ENCODE results near the gene EWSR1. TPM values are rescaled to one million over a fixed set of nuclear protein-coding genes. Genes with fewer than 3 reads are reported as not detected.

The EWSR1 gene
- total and polyA plus RNA-seq, 9 donors = 111 to 207 (median 177) TPM

DNA sequence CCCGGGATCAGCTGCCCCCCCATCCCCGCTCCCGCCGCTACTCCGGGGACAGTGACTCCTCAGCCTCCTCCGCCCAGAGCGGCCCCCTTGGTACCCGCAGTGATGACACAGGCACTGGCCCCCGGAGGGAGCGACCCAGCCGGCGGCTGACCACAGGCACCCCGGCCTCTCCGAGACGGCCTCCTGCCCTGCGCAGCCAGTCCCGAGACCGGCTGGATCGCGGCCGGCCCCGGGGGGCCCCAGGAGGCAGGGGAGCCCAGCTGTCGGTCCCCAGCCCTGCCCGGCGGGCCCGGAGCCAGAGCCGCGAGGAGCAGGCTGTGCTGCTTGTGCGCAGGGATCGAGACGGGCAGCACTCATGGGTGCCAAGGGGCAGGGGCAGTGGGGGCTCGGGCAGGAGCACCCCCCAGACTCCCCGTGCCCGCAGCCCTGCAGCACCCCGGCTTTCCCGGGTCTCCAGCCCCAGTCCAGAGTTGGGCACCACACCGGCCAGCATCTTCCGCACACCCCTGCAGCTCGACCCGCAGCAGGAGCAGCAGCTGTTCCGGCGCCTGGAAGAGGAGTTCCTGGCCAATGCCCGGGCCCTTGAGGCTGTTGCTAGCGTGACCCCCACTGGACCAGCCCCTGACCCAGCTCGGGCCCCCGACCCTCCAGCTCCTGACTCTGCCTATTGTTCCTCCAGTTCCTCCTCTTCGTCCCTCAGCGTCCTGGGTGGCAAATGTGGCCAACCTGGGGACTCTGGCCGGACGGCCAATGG is 43.6 kb downstream of the EWSR1 start:
- Histone ChIP-seq H3K27me3 (ENCODE audit: control insufficient read depth, insufficient read depth, low read length) (peaks cover 35% of the 10 kb centered on the region), H3K4me1 (ENCODE audit: control insufficient read depth, insufficient read depth, low read length) (peaks cover 85% of the 10 kb centered on the region), H3K27ac (ENCODE audit: low read length) (peak overlapping the region; percentile 95), H3K4me3 (ENCODE audit: low read length) (no peak overlapping the region), H3K36me3 (ENCODE audit: control insufficient read depth, insufficient read depth, low read length) (peaks cover 18% of the 10 kb centered on the region), H3K9me3 (replicated peaks; ENCODE audit: control insufficient read depth, low read depth, low read length) (no peaks in the 10 kb centered on the region)
- WGBS (ENCODE audit: insufficient coverage) = 41% methylated on average over 45 of the region's 50 CpGs
- DNase-seq = peak; percentile 66

GRCh38 chr22:29312218-29313125 is 44.4 kb downstream of the EWSR1 start:
- Histone ChIP-seq H3K36me3 (ENCODE audit: control insufficient read depth, insufficient read depth, low read length) (peaks cover 18% of the 10 kb centered on the region), H3K4me1 (ENCODE audit: control insufficient read depth, insufficient read depth, low read length) (peaks cover 82% of the 10 kb centered on the region), H3K27ac (ENCODE audit: low read length) (peak overlapping the region; percentile 95), H3K27me3 (ENCODE audit: control insufficient read depth, insufficient read depth, low read length) (peaks cover 41% of the 10 kb centered on the region), H3K9me3 (replicated peaks; ENCODE audit: control insufficient read depth, low read depth, low read length) (no peaks in the 10 kb centered on the region), H3K4me3 (ENCODE audit: low read length) (no peak overlapping the region)
- 80% methylated on average over 16 of the region's 25 CpGs for WGBS (ENCODE audit: insufficient coverage)
- DNase-seq = no peak

GRCh38 chr22:29313126-29313575 is 45.1 kb downstream of the EWSR1 start:
- no peak overlapping the region for H3K4me3 ChIP-seq (ENCODE audit: low read length)
- 8% methylated on average over 42 of the region's 44 CpGs for WGBS (ENCODE audit: insufficient coverage)
- H3K9me3 ChIP-seq (replicated peaks; ENCODE audit: control insufficient read depth, low read depth, low read length) = no peaks in the 10 kb centered on the region
- H3K27ac ChIP-seq (ENCODE audit: low read length) = no peak overlapping the region
- peak; percentile 79 for DNase-seq
- H3K27me3 ChIP-seq (ENCODE audit: control insufficient read depth, insufficient read depth, low read length) = peaks cover 41% of the 10 kb centered on the region
- peaks cover 18% of the 10 kb centered on the region for H3K36me3 ChIP-seq (ENCODE audit: control insufficient read depth, insufficient read depth, low read length)
- peaks cover 75% of the 10 kb centered on the region for H3K4me1 ChIP-seq (ENCODE audit: control insufficient read depth, insufficient read depth, low read length)

DNA sequence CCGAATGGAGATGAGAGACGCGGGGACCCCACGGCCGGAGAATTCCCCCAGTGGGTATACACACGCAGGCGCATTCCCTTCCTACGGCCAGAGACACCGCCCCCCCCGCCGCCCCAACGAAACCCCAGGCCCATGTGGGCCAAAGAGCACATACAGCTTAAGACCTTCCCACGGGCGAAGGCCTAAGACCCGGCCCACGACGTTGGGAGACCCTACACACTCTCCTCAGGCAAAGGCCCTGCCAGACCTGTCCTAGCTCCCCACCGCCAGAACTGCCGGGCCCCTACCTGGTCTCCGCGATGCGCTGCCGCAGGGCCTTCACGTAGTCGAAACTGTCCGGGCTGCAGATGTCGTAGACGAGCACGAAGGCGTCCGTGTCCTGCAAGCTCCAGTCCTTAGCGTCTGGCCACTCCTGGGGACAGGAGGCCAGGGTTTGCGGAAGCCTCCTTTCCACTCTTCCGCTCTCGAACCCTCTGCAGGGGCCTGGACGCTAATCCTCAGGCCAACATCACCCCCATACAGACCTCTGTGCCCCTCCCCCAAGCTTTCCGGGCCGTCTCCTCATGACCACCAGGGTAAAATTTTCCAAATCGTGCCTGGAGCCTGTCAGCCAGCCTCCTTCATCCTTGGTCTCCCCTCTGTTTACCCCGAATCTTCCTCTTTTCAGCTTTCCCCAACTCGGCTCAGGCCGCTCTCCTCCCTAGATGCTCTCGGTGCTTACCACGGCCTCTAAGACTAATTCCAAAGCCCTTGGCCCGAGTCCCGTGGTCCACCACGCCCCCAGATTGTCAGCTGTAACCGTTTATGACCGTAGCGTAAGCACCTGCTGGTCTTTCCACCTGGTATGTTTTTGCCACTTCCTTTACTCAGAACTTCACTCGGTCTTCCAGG is 45.8 kb downstream of the EWSR1 start:
- Histone ChIP-seq H3K27me3 (ENCODE audit: control insufficient read depth, insufficient read depth, low read length) (peaks cover 41% of the 10 kb centered on the region), H3K4me1 (ENCODE audit: control insufficient read depth, insufficient read depth, low read length) (peaks cover 68% of the 10 kb centered on the region), H3K27ac (ENCODE audit: low read length) (no peak overlapping the region), H3K4me3 (ENCODE audit: low read length) (no peak overlapping the region), H3K9me3 (replicated peaks; ENCODE audit: control insufficient read depth, low read depth, low read length) (no peaks in the 10 kb centered on the region), H3K36me3 (ENCODE audit: control insufficient read depth, insufficient read depth, low read length) (peaks cover 18% of the 10 kb centered on the region)
- no peak for DNase-seq
- WGBS (ENCODE audit: insufficient coverage) = 14% methylated on average over 43 of the region's 51 CpGs

DNA sequence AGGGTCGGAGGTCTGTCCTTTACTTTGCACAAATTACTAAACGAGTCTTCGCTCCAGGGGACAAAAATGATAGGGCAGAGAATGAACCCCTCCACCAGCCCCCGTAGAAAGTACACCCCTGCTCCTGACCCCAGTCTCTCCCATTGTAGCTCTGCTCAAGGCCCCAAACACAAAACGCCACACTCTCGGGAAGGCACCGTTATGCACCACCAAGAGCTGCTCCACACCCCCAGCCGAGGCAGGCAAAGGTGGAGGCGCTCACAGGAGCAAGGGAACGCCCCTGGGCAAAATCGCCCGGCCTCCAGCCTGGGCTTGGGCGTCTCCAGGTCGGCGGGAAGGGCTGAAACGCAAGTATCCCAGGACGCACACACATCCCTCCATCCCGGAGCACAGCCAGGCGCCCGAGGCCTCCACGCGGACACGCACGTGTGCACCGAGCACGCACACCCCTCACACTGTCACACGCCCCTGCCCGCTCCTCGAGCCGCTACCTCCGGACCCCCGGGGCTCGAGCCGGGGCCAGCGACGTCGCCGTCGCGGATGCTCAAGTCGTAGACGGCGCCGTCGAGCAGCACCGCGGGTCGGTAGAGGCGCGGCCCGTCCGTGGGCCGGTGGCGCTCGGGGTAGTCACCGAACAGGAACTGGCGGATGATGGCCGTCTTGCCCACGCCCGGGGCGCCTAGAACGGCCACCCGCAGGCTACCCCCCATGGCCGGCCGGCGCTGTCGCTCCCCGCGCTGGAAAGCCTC is 46.6 kb downstream of the EWSR1 start:
- Histone ChIP-seq H3K4me1 (ENCODE audit: control insufficient read depth, insufficient read depth, low read length) (peaks cover 59% of the 10 kb centered on the region), H3K27me3 (ENCODE audit: control insufficient read depth, insufficient read depth, low read length) (peaks cover 41% of the 10 kb centered on the region)
- WGBS (ENCODE audit: insufficient coverage) = 3% methylated on average over 68 of the region's 69 CpGs

GRCh38 chr22:29315286-29316140 is 47.4 kb downstream of the EWSR1 start, which contains the start of gene RASL10A:
RASL10A (minus strand) TSS chr22:29315697; CDS start chr22:29315246, 451 bp downstream.
- Histone ChIP-seq H3K4me1 (ENCODE audit: control insufficient read depth, insufficient read depth, low read length) (peaks cover 53% of the 10 kb centered on the region), H3K36me3 (ENCODE audit: control insufficient read depth, insufficient read depth, low read length) (peaks cover 15% of the 10 kb centered on the region), H3K27ac (ENCODE audit: low read length) (no peak within 1 kb of the TSS), H3K4me3 (ENCODE audit: low read length) (peak within 1 kb of the TSS; percentile 21), H3K9me3 (replicated peaks; ENCODE audit: control insufficient read depth, low read depth, low read length) (no peaks in the 10 kb centered on the region), H3K27me3 (ENCODE audit: control insufficient read depth, insufficient read depth, low read length) (peaks cover 41% of the 10 kb centered on the region)
- DNase-seq = peak; percentile 59
- 4% methylated on average over 73 of the region's 103 CpGs for WGBS (ENCODE audit: insufficient coverage)

More for the DNA sequence above, 46.6 kb downstream of the EWSR1 start:
- H3K27ac ChIP-seq (ENCODE audit: low read length) = no peak overlapping the region
- H3K9me3 ChIP-seq (replicated peaks; ENCODE audit: control insufficient read depth, low read depth, low read length) = no peaks in the 10 kb centered on the region
- peaks cover 18% of the 10 kb centered on the region for H3K36me3 ChIP-seq (ENCODE audit: control insufficient read depth, insufficient read depth, low read length)
- peak overlapping the region; percentile 8 for H3K4me3 ChIP-seq (ENCODE audit: low read length)
- DNase-seq = no peak

GRCh38 chr22:29316141-29316828 is 48.2 kb downstream of the EWSR1 start:
- Histone ChIP-seq H3K4me3 (ENCODE audit: low read length) (peak overlapping the region; percentile 21), H3K9me3 (replicated peaks; ENCODE audit: control insufficient read depth, low read depth, low read length) (no peaks in the 10 kb centered on the region), H3K27ac (ENCODE audit: low read length) (no peak overlapping the region), H3K4me1 (ENCODE audit: control insufficient read depth, insufficient read depth, low read length) (peaks cover 45% of the 10 kb centered on the region), H3K27me3 (ENCODE audit: control insufficient read depth, insufficient read depth, low read length) (peaks cover 41% of the 10 kb centered on the region), H3K36me3 (ENCODE audit: control insufficient read depth, insufficient read depth, low read length) (peaks cover 12% of the 10 kb centered on the region)
- DNase-seq = no peak
- WGBS (ENCODE audit: insufficient coverage) = 42% methylated on average over 6 of the region's 18 CpGs

- peaks cover 37% of the 10 kb centered on the region for H3K27me3 ChIP-seq (ENCODE audit: control insufficient read depth, insufficient read depth, low read length)
- H3K4me3 ChIP-seq (ENCODE audit: low read length) = no peak overlapping the region
- DNase-seq = no peak
- H3K4me1 ChIP-seq (ENCODE audit: control insufficient read depth, insufficient read depth, low read length) = peaks cover 28% of the 10 kb centered on the region
- no peaks in the 10 kb centered on the region for H3K9me3 ChIP-seq (replicated peaks; ENCODE audit: control insufficient read depth, low read depth, low read length)
- H3K36me3 ChIP-seq (ENCODE audit: control insufficient read depth, insufficient read depth, low read length) = peaks cover 1% of the 10 kb centered on the region
- 83% methylated on average over 11 of the region's 18 CpGs for WGBS (ENCODE audit: insufficient coverage)
- H3K27ac ChIP-seq (ENCODE audit: low read length) = no peak overlapping the region
Observed at GRCh38 chr22:29317827-29318454, 49.9 kb downstream of the EWSR1 start.

All from muscle of leg (tissue), 11 donors.